PC-9 (cell line): Measurements from ENCODE around the gene CD300C. TPM values are rescaled to one million over a fixed set of nuclear protein-coding genes. Genes with fewer than 3 reads are reported as not detected.

Experiments
- BruUV-seq: library from RNA; stranded (reverse); fragments of 400-500 nt; replicated peaks from 2 replicates; lab custom pipeline; 2021; lab: Mats Ljungman, UMichigan
- CTCF ChIA-PET: fragments of 300-600 bp; sonication (Branson Sonifier 250); formaldehyde crosslinking; loops from one replicate; lab custom pipeline; 2022; ENCODE audit warnings: antibody characterized with exemption; lab: Charles Lee
- POLR2A ChIA-PET: fragments of 300-600 bp; sonication (Branson Sonifier 250); formaldehyde crosslinking; loops from one replicate; lab custom pipeline; 2022; ENCODE audit warnings: antibody characterized with exemption; ENCODE audit not compliant: unreplicated experiment; lab: Charles Lee
- DNase-seq, 2 experiments: peaks; one replicate each; pipeline versions ENCODE4 v3.0.0 to v3.0.0-alpha.2; 2015 to 2022; ENCODE audit warnings: mixed read lengths in 1 of 2
- H2AFZ ChIP-seq: fragments of 200-600 bp; sonication (generic); 2 replicates; pipeline ENCODE4 v1.8.1; 2017; ENCODE audit warnings: antibody characterized with exemption
- H3F3A ChIP-seq: fragments of 200-600 bp; sonication (generic); 2 replicates; pipeline ENCODE4 v1.8.1; 2017; ENCODE audit warnings: antibody characterized with exemption, mild to moderate bottlenecking, low read depth; ENCODE audit not compliant: insufficient read depth
- H3K27ac ChIP-seq: fragments of 200-600 bp; sonication (generic); 2 replicates; pipeline ENCODE4 v1.6.1; 2016; ENCODE audit warnings: mixed run types
- H3K27me3 ChIP-seq: fragments of 200-600 bp; sonication (generic); 2 replicates; pipeline ENCODE4 v1.6.1; 2016; ENCODE audit warnings: low read depth, mixed run types; ENCODE audit not compliant: insufficient read depth
- H3K36me3 ChIP-seq: fragments of 200-600 bp; sonication (generic); 2 replicates; pipeline ENCODE4 v1.6.1; 2016; ENCODE audit warnings: low read depth, mixed run types
- H3K4me1 ChIP-seq: fragments of 200-600 bp; sonication (generic); replicated peaks from 2 replicates; pipeline ENCODE4 v1.6.1; 2016; ENCODE audit warnings: mixed run types; ENCODE audit not compliant: insufficient read depth
- H3K4me2 ChIP-seq: fragments of 200-600 bp; sonication (generic); 2 replicates; pipeline ENCODE4 v1.6.1; 2017; ENCODE audit warnings: mixed run types
- H3K4me3 ChIP-seq: fragments of 200-600 bp; sonication (generic); 2 replicates; pipeline ENCODE4 v1.6.1; 2016; ENCODE audit warnings: mixed run types
- H3K79me2 ChIP-seq: fragments of 200-600 bp; sonication (generic); 2 replicates; pipeline ENCODE4 v1.6.1; 2017; ENCODE audit warnings: low read depth, mixed run types
- H3K9me2 ChIP-seq: fragments of 200-600 bp; sonication (generic); 2 replicates; pipeline ENCODE4 v1.8.1; 2017; ENCODE audit warnings: mild to moderate bottlenecking; ENCODE audit not compliant: insufficient read depth
- H3K9me3 ChIP-seq: fragments of 200-600 bp; sonication (generic); 2 replicates; pipeline ENCODE4 v1.8.1; 2016; ENCODE audit warnings: low read depth; ENCODE audit not compliant: insufficient read depth
- H4K20me1 ChIP-seq: fragments of 200-600 bp; sonication (generic); 2 replicates; pipeline ENCODE4 v1.8.1; 2017; ENCODE audit not compliant: insufficient read depth
- CTCF ChIP-seq: fragments of 200-600 bp; sonication (generic); conservative IDR thresholded peaks from 2 replicates; pipeline ENCODE4 v1.6.1; 2017; ENCODE audit warnings: mixed run types, antibody characterized with exemption, mild to moderate bottlenecking, moderate library complexity
- EZH2 ChIP-seq: fragments of 200-600 bp; sonication (generic); IDR thresholded peaks from 2 replicates; pipeline ENCODE4 v1.8.0; 2017; ENCODE audit warnings: antibody characterized with exemption, low read depth
- intact Hi-C: fragments of 100-400 bp; cut with micrococcal nuclease; formaldehyde crosslinking; loops from one replicate; pipeline ENCODE4 v1.10.0; 2022; ENCODE audit not compliant: unreplicated experiment
- total RNA-seq: library from RNA; stranded (reverse); gene quantifications from 2 replicates; pipeline ENCODE4 v1.2.3, GENCODE V29; 2021

Gene CD300C
- total RNA-seq, 1 experiment from 2014 or later, result not detected

- no peaks in the 10 kb centered on the region for H4K20me1 ChIP-seq
- intact Hi-C loops, result no loop called here
- no TSS peak for BruUV-seq
- no peaks in the 10 kb centered on the region for H3K36me3 ChIP-seq
- H3K4me2 ChIP-seq, result no peak overlapping the region
- no peaks in the 10 kb centered on the region for H3K4me1 ChIP-seq
- no peaks in the 10 kb centered on the region for H3K79me2 ChIP-seq
- TF ChIP-seq CTCF (no peak), EZH2 (no peak)
- peaks cover 92% of the 10 kb centered on the region for H3K27me3 ChIP-seq
- H3K9me3 ChIP-seq, result no peaks in the 10 kb centered on the region
- no peak for DNase-seq
- CTCF ChIA-PET, result no interaction called here
- H3K4me3 ChIP-seq, result no peak overlapping the region
- no peaks in the 10 kb centered on the region for H3F3A ChIP-seq
- no peak overlapping the region for H3K27ac ChIP-seq
- no peak overlapping the region for H2AFZ ChIP-seq
- POLR2A ChIA-PET, result no interaction called here
- H3K9me2 ChIP-seq, result no peaks in the 10 kb centered on the region
Observed at GRCh38 chr17:74582633-74583032, 36.7 kb upstream of the CD300C start.

- Histone ChIP-seq H3K4me1 (no peaks in the 10 kb centered on the region), H3K36me3 (no peaks in the 10 kb centered on the region), H4K20me1 (no peaks in the 10 kb centered on the region), H3K79me2 (no peaks in the 10 kb centered on the region), H3K4me2 (no peak overlapping the region), H3F3A (no peaks in the 10 kb centered on the region), H3K9me2 (no peaks in the 10 kb centered on the region), H2AFZ (no peak overlapping the region), H3K27ac (no peak overlapping the region), H3K9me3 (no peaks in the 10 kb centered on the region), H3K27me3 (peaks cover 92% of the 10 kb centered on the region), H3K4me3 (no peak overlapping the region)
- no peak for DNase-seq
- ChIA-PET CTCF (interaction anchor here (0.6 kb wide), 1 partner anchor 602 kb away, joined by 5 read pairs; no protein-coding TSS in a partner anchor), POLR2A (interaction anchor here (0.5 kb wide), 1 partner anchor 455 kb away, joined by 3 read pairs; no protein-coding TSS in a partner anchor)
- intact Hi-C loops, result no loop called here
- no peak for TF ChIP-seq EZH2
- TF ChIP-seq CTCF, result no peak
- BruUV-seq, result no TSS peak
Observed at GRCh38 chr17:74579900-74580299, 34.0 kb upstream of the CD300C start.

DNA sequence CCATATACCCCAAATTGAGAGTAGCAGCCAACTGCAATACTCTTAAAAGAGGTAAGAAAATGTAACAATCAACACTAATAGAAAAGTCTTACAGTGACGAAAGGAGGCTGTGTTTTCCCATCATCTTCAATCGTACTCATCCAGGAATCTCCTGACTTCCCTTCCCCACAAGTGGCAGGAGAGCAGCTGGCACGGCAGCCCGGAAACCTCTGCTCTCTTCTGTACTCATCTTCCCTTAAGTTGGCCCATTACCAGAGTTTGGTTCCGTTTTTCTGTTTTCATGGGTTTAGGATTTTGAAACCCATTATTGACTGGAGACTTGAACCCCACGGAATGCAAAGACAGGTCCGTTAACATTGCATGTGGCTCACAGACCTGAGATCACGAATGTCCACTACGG is 33.1 kb upstream of the CD300C start:
- CTCF ChIA-PET, result no interaction called here
- Histone ChIP-seq H2AFZ (no peak overlapping the region), H3F3A (no peaks in the 10 kb centered on the region), H4K20me1 (no peaks in the 10 kb centered on the region), H3K9me3 (no peaks in the 10 kb centered on the region), H3K4me3 (no peak overlapping the region), H3K79me2 (no peaks in the 10 kb centered on the region), H3K36me3 (no peaks in the 10 kb centered on the region), H3K4me2 (no peak overlapping the region), H3K27me3 (peaks cover 92% of the 10 kb centered on the region), H3K9me2 (no peaks in the 10 kb centered on the region), H3K27ac (no peak overlapping the region), H3K4me1 (no peaks in the 10 kb centered on the region)
- TF ChIP-seq EZH2 (no peak), CTCF (no peak)
- POLR2A ChIA-PET, result no interaction called here
- DNase-seq, result no peak
- no TSS peak for BruUV-seq
- intact Hi-C loops, result no loop called here
